Activated CD8-positive, alpha-beta T cell treated with anti-CD3 and anti-CD28 coated beads, Interleukin-2, amount 10 ng/mL, durations not matched to agents 7 days and 5 days (primary cell): ENCODE data around the gene PLB1. TPM values are rescaled to one million over a fixed set of nuclear protein-coding genes. Genes with fewer than 3 reads are reported as not detected.

Experiments used
- ATAC-seq: fragments of 150-1000 bp; cut with Tn5 transposase; one replicate; pipeline ENCODE4 v1.10.0; 2021; ENCODE audit warnings: moderate library complexity
- CTCF ChIA-PET: fragments of 350-600 bp; sonication (Branson Sonifier 250); formaldehyde crosslinking; loops from one replicate; lab custom pipeline; 2021; ENCODE audit warnings: antibody characterized with exemption; lab: Charles Lee
- POLR2A ChIA-PET: fragments of 350-600 bp; sonication (Branson Sonifier 250); formaldehyde crosslinking; loops from one replicate; lab custom pipeline; 2021; ENCODE audit warnings: antibody characterized with exemption; lab: Charles Lee
- DNase-seq: peaks from one replicate; pipeline ENCODE4 v3.0.0-alpha.2; 2020
- H3K27ac Mint-ChIP-seq: one replicate; pipeline ENCODE4 v1.8.0; 2021; ENCODE audit warnings: mild to moderate bottlenecking, mixed read lengths
- H3K27me3 Mint-ChIP-seq: one replicate; pipeline ENCODE4 v1.8.0; 2021; ENCODE audit warnings: low read depth, mixed read lengths
- H3K36me3 Mint-ChIP-seq: one replicate; pipeline ENCODE4 v1.8.0; 2021; ENCODE audit warnings: low read depth, mixed read lengths
- H3K4me1 Mint-ChIP-seq: one replicate; pipeline ENCODE4 v1.8.0; 2021; ENCODE audit warnings: low read depth, mixed read lengths
- H3K4me3 Mint-ChIP-seq: one replicate; pipeline ENCODE4 v1.8.0; 2021; ENCODE audit warnings: mild to moderate bottlenecking, mixed read lengths
- H3K9me3 Mint-ChIP-seq: one replicate; pipeline ENCODE4 v1.8.0; 2022; ENCODE audit warnings: mixed read lengths; ENCODE audit not compliant: insufficient read depth
- total RNA-seq, 2 experiments: library from RNA; stranded (reverse); gene quantifications; one replicate each; pipeline ENCODE4 v1.2.3, GENCODE V29; 2021

The PLB1 gene
- total RNA-seq, 2 experiments from 2014 or later = 1.0 to 1.4 TPM

GRCh38 chr2:28681606-28682005, 185.7 kb downstream of the PLB1 start:
- Mint-ChIP-seq H3K9me3 (no peaks in the 10 kb centered on the region), H3K27ac (peak overlapping the region; percentile 64), H3K27me3 (no peaks in the 10 kb centered on the region), H3K36me3 (no peaks in the 10 kb centered on the region), H3K4me3 (no peak overlapping the region), H3K4me1 (peaks cover 29% of the 10 kb centered on the region)
- ChIA-PET POLR2A (interaction anchor here (2.1 kb wide), 1 partner anchor 70 kb away, joined by 5 read pairs; the partner anchor contains the start of gene PPP1CB), CTCF (interaction anchor here (0.8 to 4.0 kb wide), 2 partner anchors 87 to 115 kb away, joined by 3 to 23 read pairs; no protein-coding TSS in a partner anchor)
- peak; percentile 8 for ATAC-seq
- DNase-seq = no peak

- CTCF ChIA-PET = interaction anchor here (4.0 kb wide), 1 partner anchor 89 kb away, joined by 23 read pairs; no protein-coding TSS in a partner anchor
- Mint-ChIP-seq H3K4me3 (no peak overlapping the region), H3K9me3 (no peaks in the 10 kb centered on the region), H3K27ac (no peak overlapping the region), H3K36me3 (no peaks in the 10 kb centered on the region), H3K27me3 (no peaks in the 10 kb centered on the region), H3K4me1 (peaks cover 29% of the 10 kb centered on the region)
- ATAC-seq = no peak
- DNase-seq = no peak
- POLR2A ChIA-PET = interaction anchor here (1.2 kb wide), 1 partner anchor 12 kb away, joined by 4 read pairs; no protein-coding TSS in a partner anchor
Measured at GRCh38 chr2:28683100-28683706, 187.3 kb downstream of the PLB1 start.

GRCh38 chr2:28684142-28684858, 188.4 kb downstream of the PLB1 start:
- no peak overlapping the region for H3K4me3 Mint-ChIP-seq
- DNase-seq (no peak), ATAC-seq (no peak)
- ChIA-PET CTCF (interaction anchor here (1.4 kb wide), 1 partner anchor 89 kb away, joined by 3 read pairs; no protein-coding TSS in a partner anchor), POLR2A (no interaction called here)
- H3K27ac Mint-ChIP-seq = peak overlapping the region; percentile 1
- H3K4me1 Mint-ChIP-seq = peaks cover 29% of the 10 kb centered on the region
- no peaks in the 10 kb centered on the region for H3K36me3 Mint-ChIP-seq
- no peaks in the 10 kb centered on the region for H3K27me3 Mint-ChIP-seq
- no peaks in the 10 kb centered on the region for H3K9me3 Mint-ChIP-seq

- Mint-ChIP-seq H3K4me1 (peaks cover 7% of the 10 kb centered on the region), H3K27me3 (no peaks in the 10 kb centered on the region), H3K36me3 (no peaks in the 10 kb centered on the region), H3K4me3 (no peak overlapping the region), H3K9me3 (no peaks in the 10 kb centered on the region), H3K27ac (no peak overlapping the region)
- ATAC-seq (no peak), DNase-seq (no peak)
- ChIA-PET CTCF (no interaction called here), POLR2A (interaction anchor here (0.6 to 1.0 kb wide), 2 partner anchors 11 to 66 kb away, joined by 3 read pairs; no protein-coding TSS in a partner anchor)
Measured at GRCh38 chr2:28687171-28687570, 191.3 kb downstream of the PLB1 start.

GRCh38 chr2:28687640-28688385, 192.0 kb downstream of the PLB1 start:
- no peaks in the 10 kb centered on the region for H3K36me3 Mint-ChIP-seq
- no peak overlapping the region for H3K27ac Mint-ChIP-seq
- ChIA-PET CTCF (no interaction called here), POLR2A (interaction anchor here (0.6 to 1.0 kb wide), 2 partner anchors 11 to 66 kb away, joined by 3 read pairs; no protein-coding TSS in a partner anchor)
- H3K4me3 Mint-ChIP-seq = no peak overlapping the region
- no peak for ATAC-seq
- peaks cover 7% of the 10 kb centered on the region for H3K4me1 Mint-ChIP-seq
- no peaks in the 10 kb centered on the region for H3K9me3 Mint-ChIP-seq
- H3K27me3 Mint-ChIP-seq = no peaks in the 10 kb centered on the region
- DNase-seq = no peak

- H3K4me1 Mint-ChIP-seq = peaks cover 7% of the 10 kb centered on the region
Measured at GRCh38 chr2:28688818-28689217, 193.0 kb downstream of the PLB1 start.

GRCh38 chr2:28689771-28690170, 193.9 kb downstream of the PLB1 start:
- CTCF ChIA-PET = no interaction called here
- no peak for ATAC-seq
- no peak for DNase-seq
- POLR2A ChIA-PET = no interaction called here
- peaks cover 2% of the 10 kb centered on the region for H3K4me1 Mint-ChIP-seq
- H3K4me3 Mint-ChIP-seq = no peak overlapping the region
- no peaks in the 10 kb centered on the region for H3K9me3 Mint-ChIP-seq
- H3K27me3 Mint-ChIP-seq = no peaks in the 10 kb centered on the region
- H3K36me3 Mint-ChIP-seq = no peaks in the 10 kb centered on the region
- H3K27ac Mint-ChIP-seq = no peak overlapping the region

More at GRCh38 chr2:28688818-28689217, 193.0 kb downstream of the PLB1 start:
- H3K27ac Mint-ChIP-seq = no peak overlapping the region
- H3K9me3 Mint-ChIP-seq = no peaks in the 10 kb centered on the region
- ChIA-PET CTCF (no interaction called here), POLR2A (no interaction called here)
- no peak for ATAC-seq
- H3K36me3 Mint-ChIP-seq = no peaks in the 10 kb centered on the region
- no peak overlapping the region for H3K4me3 Mint-ChIP-seq
- H3K27me3 Mint-ChIP-seq = no peaks in the 10 kb centered on the region
- DNase-seq = no peak

- no peak for DNase-seq
- CTCF ChIA-PET = no interaction called here
- no peak overlapping the region for H3K27ac Mint-ChIP-seq
- POLR2A ChIA-PET = no interaction called here
- H3K4me3 Mint-ChIP-seq = no peak overlapping the region
- H3K27me3 Mint-ChIP-seq = no peaks in the 10 kb centered on the region
- H3K9me3 Mint-ChIP-seq = no peaks in the 10 kb centered on the region
- no peaks in the 10 kb centered on the region for H3K4me1 Mint-ChIP-seq
- ATAC-seq = no peak
- no peaks in the 10 kb centered on the region for H3K36me3 Mint-ChIP-seq
Measured at GRCh38 chr2:28692411-28692810, 196.6 kb downstream of the PLB1 start.

- ATAC-seq = no peak
- CTCF ChIA-PET = no interaction called here
- no peaks in the 10 kb centered on the region for H3K4me1 Mint-ChIP-seq
Measured at GRCh38 chr2:28693223-28693622, 197.4 kb downstream of the PLB1 start.

More at GRCh38 chr2:28693223-28693622, 197.4 kb downstream of the PLB1 start:
- Mint-ChIP-seq H3K27me3 (no peaks in the 10 kb centered on the region), H3K9me3 (no peaks in the 10 kb centered on the region), H3K4me3 (no peak overlapping the region), H3K36me3 (no peaks in the 10 kb centered on the region), H3K27ac (no peak overlapping the region)
- POLR2A ChIA-PET = no interaction called here
- DNase-seq = no peak
